Vagina (tissue), 2 donors: ENCODE results near the gene BNC2.

Experiments used
- POLR2A ChIP-seq, 2 donors: fragments of 450-650 bp; IDR thresholded peaks; one replicate each; pipeline ENCODE4 v1.6.1; 2017; ENCODE audit warnings: antibody characterized with exemption in 2 of 2, mild to moderate bottlenecking in 2 of 2, moderate library complexity in 2 of 2
- POLR2AphosphoS5 ChIP-seq, 2 donors: sonication (generic); formaldehyde crosslinking; IDR thresholded peaks; one replicate each; pipeline ENCODE4 v1.9.0; 2017; ENCODE audit warnings: antibody characterized with exemption in 2 of 2, mild to moderate bottlenecking in 2 of 2, low read depth in 1 of 2; ENCODE audit not compliant: insufficient read depth in 1 of 2
- TF ChIP-seq, protein P1 (sequence below), 3 experiments: fragments of 450-650 bp in 2 of 3; fragments of 200-600 bp in 1 of 3; sonication (generic) in 1 of 3; IDR thresholded peaks; one replicate each; pipeline ENCODE4 v1.5.1; 2017 to 2019; ENCODE audit warnings: antibody characterized with exemption in 3 of 3, mild to moderate bottlenecking in 2 of 3, moderate library complexity in 2 of 3

- TF ChIP-seq, protein P1, sequence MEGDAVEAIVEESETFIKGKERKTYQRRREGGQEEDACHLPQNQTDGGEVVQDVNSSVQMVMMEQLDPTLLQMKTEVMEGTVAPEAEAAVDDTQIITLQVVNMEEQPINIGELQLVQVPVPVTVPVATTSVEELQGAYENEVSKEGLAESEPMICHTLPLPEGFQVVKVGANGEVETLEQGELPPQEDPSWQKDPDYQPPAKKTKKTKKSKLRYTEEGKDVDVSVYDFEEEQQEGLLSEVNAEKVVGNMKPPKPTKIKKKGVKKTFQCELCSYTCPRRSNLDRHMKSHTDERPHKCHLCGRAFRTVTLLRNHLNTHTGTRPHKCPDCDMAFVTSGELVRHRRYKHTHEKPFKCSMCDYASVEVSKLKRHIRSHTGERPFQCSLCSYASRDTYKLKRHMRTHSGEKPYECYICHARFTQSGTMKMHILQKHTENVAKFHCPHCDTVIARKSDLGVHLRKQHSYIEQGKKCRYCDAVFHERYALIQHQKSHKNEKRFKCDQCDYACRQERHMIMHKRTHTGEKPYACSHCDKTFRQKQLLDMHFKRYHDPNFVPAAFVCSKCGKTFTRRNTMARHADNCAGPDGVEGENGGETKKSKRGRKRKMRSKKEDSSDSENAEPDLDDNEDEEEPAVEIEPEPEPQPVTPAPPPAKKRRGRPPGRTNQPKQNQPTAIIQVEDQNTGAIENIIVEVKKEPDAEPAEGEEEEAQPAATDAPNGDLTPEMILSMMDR (IDR thresholded peaks at IDR 0.05): no peak
- TF ChIP-seq POLR2A (IDR thresholded peaks at IDR 0.05) (no peak), POLR2AphosphoS5 (IDR thresholded peaks at IDR 0.05; ENCODE audit: insufficient read depth in 1 of 2, low read depth in 1 of 2) (no peak)
Observed at GRCh38 chr9:16728137-16728508, 142.3 kb downstream of the BNC2 start.
